GM03348 (cell line): ENCODE measurements around the gene TMEM131.
"Not testable (repeated sequence)": the region's sequence is repeated elsewhere in the genome, so short reads cannot be mapped to it uniquely, and the experiment has no call there.

Experiments
- DNase-seq: peaks from one replicate; pipeline ENCODE4 v3.0.0; 2012; ENCODE audit warnings: low spot score

Gene TMEM131

GRCh38 chr2:97957432-97958183 is 38.1 kb downstream of the TMEM131 start:
- DNase-seq = no peak

GRCh38 chr2:97956753-97957152 is 39.0 kb downstream of the TMEM131 start:
- DNase-seq = not testable (repeated sequence)

GRCh38 chr2:97953853-97954252 is 41.9 kb downstream of the TMEM131 start:
- no peak for DNase-seq

GRCh38 chr2:97952357-97952756 is 43.4 kb downstream of the TMEM131 start:
- no peak for DNase-seq

- DNase-seq = no peak
Measured at GRCh38 chr2:97951155-97951680, 44.5 kb downstream of the TMEM131 start.

- peak; percentile 84 for DNase-seq
Measured at GRCh38 chr2:97950329-97951154, 45.2 kb downstream of the TMEM131 start.

GRCh38 chr2:97948926-97949325 is 46.8 kb downstream of the TMEM131 start:
- DNase-seq = no peak

GRCh38 chr2:97945791-97946190 is 50.0 kb downstream of the TMEM131 start:
- DNase-seq = no peak

GRCh38 chr2:97936881-97937280 is 58.9 kb downstream of the TMEM131 start:
- DNase-seq = no peak

GRCh38 chr2:97936199-97936598 is 59.5 kb downstream of the TMEM131 start:
- DNase-seq = no peak

GRCh38 chr2:97935719-97936161 is 60.0 kb downstream of the TMEM131 start:
- peak; percentile 40 for DNase-seq

- no peak for DNase-seq
Measured at GRCh38 chr2:97932975-97933662, 62.6 kb downstream of the TMEM131 start.

GRCh38 chr2:97931858-97932225 is 63.9 kb downstream of the TMEM131 start:
- no peak for DNase-seq

GRCh38 chr2:97931118-97931857 is 64.5 kb downstream of the TMEM131 start:
- no peak for DNase-seq

- DNase-seq = no peak
Measured at GRCh38 chr2:97928591-97928990, 67.2 kb downstream of the TMEM131 start.

GRCh38 chr2:97926946-97927345 is 68.8 kb downstream of the TMEM131 start:
- no peak for DNase-seq

- DNase-seq = no peak
Measured at GRCh38 chr2:97924194-97924593, 71.6 kb downstream of the TMEM131 start.

GRCh38 chr2:97919858-97920257 is 75.9 kb downstream of the TMEM131 start:
- no peak for DNase-seq

GRCh38 chr2:97918818-97919217 is 76.9 kb downstream of the TMEM131 start:
- no peak for DNase-seq

- not testable (repeated sequence) for DNase-seq
Measured at GRCh38 chr2:97917668-97918067, 78.1 kb downstream of the TMEM131 start.

GRCh38 chr2:97914691-97915213 is 81.0 kb downstream of the TMEM131 start:
- no peak for DNase-seq
